Retinal pigment epithelial cell (primary cell): ENCODE results near the gene GPC5.

Source experiments
- DNase-seq: peaks from one replicate; pipeline ENCODE4 v3.0.0-alpha.2; 2010; ENCODE audit warnings: low read depth
- H3K4me3 ChIP-seq: 2 replicates; pipeline ENCODE4 v1.5.1; 2011; ENCODE audit warnings: mild to moderate bottlenecking, low read length, control low read depth, moderate library complexity
- TF ChIP-seq, protein P1 (sequence below): conservative IDR thresholded peaks from 2 replicates; pipeline ENCODE4 v1.5.1; 2011; ENCODE audit warnings: low read depth, low read length, control low read depth, inconsistent platforms

The GPC5 gene

GRCh38 chr13:91355099-91355825, 43.2 kb upstream of the GPC5 start:
- no peak overlapping the region for H3K4me3 ChIP-seq
- TF ChIP-seq, protein P1, sequence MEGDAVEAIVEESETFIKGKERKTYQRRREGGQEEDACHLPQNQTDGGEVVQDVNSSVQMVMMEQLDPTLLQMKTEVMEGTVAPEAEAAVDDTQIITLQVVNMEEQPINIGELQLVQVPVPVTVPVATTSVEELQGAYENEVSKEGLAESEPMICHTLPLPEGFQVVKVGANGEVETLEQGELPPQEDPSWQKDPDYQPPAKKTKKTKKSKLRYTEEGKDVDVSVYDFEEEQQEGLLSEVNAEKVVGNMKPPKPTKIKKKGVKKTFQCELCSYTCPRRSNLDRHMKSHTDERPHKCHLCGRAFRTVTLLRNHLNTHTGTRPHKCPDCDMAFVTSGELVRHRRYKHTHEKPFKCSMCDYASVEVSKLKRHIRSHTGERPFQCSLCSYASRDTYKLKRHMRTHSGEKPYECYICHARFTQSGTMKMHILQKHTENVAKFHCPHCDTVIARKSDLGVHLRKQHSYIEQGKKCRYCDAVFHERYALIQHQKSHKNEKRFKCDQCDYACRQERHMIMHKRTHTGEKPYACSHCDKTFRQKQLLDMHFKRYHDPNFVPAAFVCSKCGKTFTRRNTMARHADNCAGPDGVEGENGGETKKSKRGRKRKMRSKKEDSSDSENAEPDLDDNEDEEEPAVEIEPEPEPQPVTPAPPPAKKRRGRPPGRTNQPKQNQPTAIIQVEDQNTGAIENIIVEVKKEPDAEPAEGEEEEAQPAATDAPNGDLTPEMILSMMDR, result no peak
- DNase-seq, result no peak

GRCh38 chr13:91355826-91356710, 42.4 kb upstream of the GPC5 start:
- TF ChIP-seq, protein P1, result no peak
- DNase-seq, result no peak
- H3K4me3 ChIP-seq, result no peak overlapping the region

DNA sequence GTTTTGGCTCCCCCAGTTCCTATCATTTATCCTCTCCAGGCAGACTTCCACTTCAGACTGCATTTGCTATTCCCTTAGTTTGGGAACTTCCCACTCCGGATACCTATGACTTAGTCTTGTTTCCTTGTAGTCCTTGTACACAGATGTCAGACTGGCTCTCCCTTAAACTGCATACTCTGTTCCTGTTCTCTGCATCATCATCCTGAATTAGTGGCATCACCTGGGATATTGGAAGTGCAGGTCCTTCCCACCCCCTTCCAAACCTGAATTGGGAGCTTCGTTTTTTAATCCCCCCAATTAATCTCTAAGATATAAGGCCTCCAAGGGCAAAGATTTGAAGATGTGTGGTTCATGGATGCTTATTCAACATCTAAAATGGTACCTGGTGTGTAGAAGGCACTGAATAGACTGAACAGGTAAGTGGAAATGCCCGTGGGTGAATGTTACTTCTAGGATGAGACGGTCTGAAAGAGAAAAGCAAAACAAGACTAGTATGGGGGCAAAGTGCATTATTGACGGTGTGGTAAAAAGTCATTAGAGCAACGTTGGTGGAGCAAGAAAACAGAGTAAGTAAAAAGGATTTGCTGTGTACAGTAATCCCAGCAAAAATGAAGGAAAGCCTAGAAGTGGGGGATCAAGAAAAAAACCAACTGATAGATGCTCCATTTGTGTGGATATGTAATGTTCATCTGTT, 41.4 kb upstream of the GPC5 start:
- no peak overlapping the region for H3K4me3 ChIP-seq
- TF ChIP-seq, protein P1, result no peak
- no peak for DNase-seq

DNA sequence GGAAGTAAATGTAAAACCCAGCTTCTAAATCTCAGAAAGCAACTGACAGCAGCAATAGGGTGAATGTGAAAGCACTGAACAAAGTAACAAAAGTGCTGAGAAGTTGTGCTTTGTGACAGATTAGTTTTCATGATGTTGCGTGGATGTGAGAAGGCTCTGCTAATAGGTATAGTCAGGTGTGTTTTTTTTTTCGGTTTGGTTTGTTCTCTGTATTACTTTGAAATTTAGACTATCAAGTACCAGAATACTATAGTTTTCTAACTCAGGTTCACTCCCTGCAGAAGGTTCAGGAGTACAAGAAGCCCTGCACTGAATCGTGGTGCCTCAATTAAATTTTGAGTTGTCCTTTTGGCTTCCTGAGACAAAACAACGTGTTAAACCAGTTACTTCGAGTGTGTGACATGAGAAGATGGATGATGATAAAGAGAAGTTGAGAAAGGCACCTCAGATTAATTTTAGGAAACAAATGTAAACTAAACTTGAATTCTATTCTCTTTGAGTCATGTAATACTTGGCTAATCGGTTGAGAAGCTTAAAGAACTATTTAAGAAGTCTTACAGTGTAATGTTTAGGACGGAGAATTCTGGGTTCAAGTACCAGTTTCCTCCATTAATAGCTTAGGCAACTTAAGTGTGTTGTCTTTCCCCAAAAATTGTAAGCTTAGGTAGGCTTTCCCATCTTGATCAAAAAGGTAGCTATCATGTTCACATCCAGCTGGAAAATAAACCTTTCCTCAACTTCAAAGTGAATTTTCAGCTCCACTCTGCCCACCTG, 40.6 kb upstream of the GPC5 start:
- H3K4me3 ChIP-seq, result no peak overlapping the region
- TF ChIP-seq, protein P1, result no peak
- DNase-seq, result no peak

DNA sequence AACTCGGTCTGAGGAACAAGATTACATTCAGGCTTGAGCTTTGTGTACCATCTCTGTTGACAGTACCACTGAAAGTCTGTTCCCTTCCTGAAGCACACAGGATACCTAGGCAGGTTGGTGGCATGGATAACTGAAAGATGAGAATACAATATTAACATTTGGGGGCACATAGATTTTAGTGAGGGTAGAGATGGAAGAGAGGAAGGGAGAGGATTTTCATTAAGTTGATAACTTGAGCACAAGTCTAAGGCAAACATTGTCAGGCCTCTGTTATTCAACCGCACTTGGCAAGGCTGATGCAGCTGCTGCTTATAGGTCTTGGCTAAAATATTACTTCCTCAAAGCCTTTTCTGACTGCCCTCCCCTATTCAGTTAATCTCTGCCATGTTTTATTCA, 40.0 kb upstream of the GPC5 start:
- TF ChIP-seq, protein P1, result no peak
- H3K4me3 ChIP-seq, result no peak overlapping the region
- DNase-seq, result no peak

GRCh38 chr13:91359111-91359510, 39.3 kb upstream of the GPC5 start:
- no peak overlapping the region for H3K4me3 ChIP-seq
- TF ChIP-seq, protein P1, result no peak
- no peak for DNase-seq
